HepG2 (cell line): Measurements from ENCODE around the gene CEP164. TPM values are rescaled to one million over a fixed set of nuclear protein-coding genes. Genes with fewer than 3 reads are reported as not detected.
A peak's percentile ranks its signal among the peaks of the same experiment; 100 is the strongest.

ENCODE experiments used
- BORCS8-MEF2B ChIP-seq: sonication (generic); formaldehyde crosslinking; IDR thresholded peaks from 2 replicates; pipeline ENCODE4 v1.8.0; 2022; ENCODE audit warnings: mild to moderate bottlenecking, missing genetic modification reagents
- FOXC1 ChIP-seq: sonication (generic); formaldehyde crosslinking; IDR thresholded peaks from 2 replicates; pipeline ENCODE4 v1.8.0; 2022; ENCODE audit warnings: mild to moderate bottlenecking, missing genetic modification reagents, borderline replicate concordance
- KDM5B ChIP-seq: sonication (generic); formaldehyde crosslinking; IDR thresholded peaks from 2 replicates; pipeline ENCODE4 v1.4.0; 2020; ENCODE audit warnings: missing genetic modification reagents, mild to moderate bottlenecking, borderline replicate concordance
- RXRA ChIP-seq: sonication (generic); formaldehyde crosslinking; IDR thresholded peaks from 2 replicates; pipeline ENCODE4 v1.5.1; 2020; ENCODE audit warnings: missing genetic modification reagents
- TAF15 ChIP-seq: fragments of 200-400 bp; formaldehyde crosslinking; IDR thresholded peaks from one replicate; pipeline ENCODE4 v1.6.1; 2018; ENCODE audit warnings: mild to moderate bottlenecking, low read depth, low read length; ENCODE audit not compliant: poor library complexity, severe bottlenecking
- TARDBP ChIP-seq: sonication (generic); formaldehyde crosslinking; IDR thresholded peaks from 2 replicates; pipeline ENCODE4 v1.8.0; 2022; ENCODE audit warnings: mild to moderate bottlenecking, missing genetic modification reagents
- ZBTB25 ChIP-seq: IDR thresholded peaks from 2 replicates; pipeline ENCODE4 v1.6.1; 2018; ENCODE audit warnings: missing genetic modification reagents
- ZC3H4 ChIP-seq: sonication (generic); formaldehyde crosslinking; IDR thresholded peaks from 2 replicates; pipeline ENCODE4 v1.4.0; 2020; ENCODE audit warnings: missing genetic modification reagents, borderline replicate concordance
- ZNF605 ChIP-seq: sonication (generic); formaldehyde crosslinking; IDR thresholded peaks from 2 replicates; pipeline ENCODE4 v1.8.0; 2022; ENCODE audit warnings: mild to moderate bottlenecking, missing genetic modification reagents
- ZNF792 ChIP-seq: IDR thresholded peaks from 2 replicates; pipeline ENCODE4 v1.6.1; 2016
- polyA plus RNA-seq, 8 experiments: library from polyadenylated mRNA; depleted of rRNA in 3 of 8; stranded (reverse) in 7 of 8; unstranded in 1 of 8; fragments of >200 nt; fragmentation: Illumina TruSeq in 4 of 8; extraction: Trizol in 4 of 8; gene quantifications; 2 replicates each; pipeline versions ENCODE4 v1.2.1 to v1.2.3, GENCODE V29; 2011 to 2016; ENCODE audit warnings: low read depth in 4 of 8, missing spikeins in 1 of 8, mixed read lengths in 1 of 8; ENCODE audit not compliant: insufficient read depth in 1 of 8
- total RNA-seq, 5 experiments: library from RNA; depleted of rRNA; stranded (reverse); fragments of >200 nt; fragmentation: Illumina TruSeq; extraction: Trizol; gene quantifications; 2 replicates each; pipeline ENCODE4 v1.2.3, GENCODE V29; 2016; ENCODE audit warnings: low read depth in 1 of 5
- TF ChIP-seq, protein P1 (sequence below): sonication (generic); formaldehyde crosslinking; IDR thresholded peaks from 2 replicates; pipeline ENCODE4 v1.5.0; 2020; ENCODE audit warnings: mild to moderate bottlenecking, missing genetic modification reagents, borderline replicate concordance
- TF ChIP-seq, protein P2 (sequence below): sonication (generic); formaldehyde crosslinking; IDR thresholded peaks from 2 replicates; pipeline ENCODE4 v1.5.1; 2020; ENCODE audit warnings: mild to moderate bottlenecking, missing genetic modification reagents
- TF ChIP-seq, protein P3 (sequence below): sonication (generic); formaldehyde crosslinking; IDR thresholded peaks from 2 replicates; pipeline ENCODE4 v1.4.0; 2020; ENCODE audit warnings: missing genetic modification reagents
- TF ChIP-seq, protein P4 (sequence below): sonication (generic); formaldehyde crosslinking; IDR thresholded peaks from 2 replicates; pipeline ENCODE4 v1.5.0; 2020; ENCODE audit warnings: mild to moderate bottlenecking, missing genetic modification reagents, borderline replicate concordance

CEP164 gene
- total and polyA plus RNA-seq, 2 of the 13 experiments (the other 11 are each of a cell fraction or from before 2014, with no cell fraction given) = 11.4 to 15.2 TPM

- TF ChIP-seq, protein P1, sequence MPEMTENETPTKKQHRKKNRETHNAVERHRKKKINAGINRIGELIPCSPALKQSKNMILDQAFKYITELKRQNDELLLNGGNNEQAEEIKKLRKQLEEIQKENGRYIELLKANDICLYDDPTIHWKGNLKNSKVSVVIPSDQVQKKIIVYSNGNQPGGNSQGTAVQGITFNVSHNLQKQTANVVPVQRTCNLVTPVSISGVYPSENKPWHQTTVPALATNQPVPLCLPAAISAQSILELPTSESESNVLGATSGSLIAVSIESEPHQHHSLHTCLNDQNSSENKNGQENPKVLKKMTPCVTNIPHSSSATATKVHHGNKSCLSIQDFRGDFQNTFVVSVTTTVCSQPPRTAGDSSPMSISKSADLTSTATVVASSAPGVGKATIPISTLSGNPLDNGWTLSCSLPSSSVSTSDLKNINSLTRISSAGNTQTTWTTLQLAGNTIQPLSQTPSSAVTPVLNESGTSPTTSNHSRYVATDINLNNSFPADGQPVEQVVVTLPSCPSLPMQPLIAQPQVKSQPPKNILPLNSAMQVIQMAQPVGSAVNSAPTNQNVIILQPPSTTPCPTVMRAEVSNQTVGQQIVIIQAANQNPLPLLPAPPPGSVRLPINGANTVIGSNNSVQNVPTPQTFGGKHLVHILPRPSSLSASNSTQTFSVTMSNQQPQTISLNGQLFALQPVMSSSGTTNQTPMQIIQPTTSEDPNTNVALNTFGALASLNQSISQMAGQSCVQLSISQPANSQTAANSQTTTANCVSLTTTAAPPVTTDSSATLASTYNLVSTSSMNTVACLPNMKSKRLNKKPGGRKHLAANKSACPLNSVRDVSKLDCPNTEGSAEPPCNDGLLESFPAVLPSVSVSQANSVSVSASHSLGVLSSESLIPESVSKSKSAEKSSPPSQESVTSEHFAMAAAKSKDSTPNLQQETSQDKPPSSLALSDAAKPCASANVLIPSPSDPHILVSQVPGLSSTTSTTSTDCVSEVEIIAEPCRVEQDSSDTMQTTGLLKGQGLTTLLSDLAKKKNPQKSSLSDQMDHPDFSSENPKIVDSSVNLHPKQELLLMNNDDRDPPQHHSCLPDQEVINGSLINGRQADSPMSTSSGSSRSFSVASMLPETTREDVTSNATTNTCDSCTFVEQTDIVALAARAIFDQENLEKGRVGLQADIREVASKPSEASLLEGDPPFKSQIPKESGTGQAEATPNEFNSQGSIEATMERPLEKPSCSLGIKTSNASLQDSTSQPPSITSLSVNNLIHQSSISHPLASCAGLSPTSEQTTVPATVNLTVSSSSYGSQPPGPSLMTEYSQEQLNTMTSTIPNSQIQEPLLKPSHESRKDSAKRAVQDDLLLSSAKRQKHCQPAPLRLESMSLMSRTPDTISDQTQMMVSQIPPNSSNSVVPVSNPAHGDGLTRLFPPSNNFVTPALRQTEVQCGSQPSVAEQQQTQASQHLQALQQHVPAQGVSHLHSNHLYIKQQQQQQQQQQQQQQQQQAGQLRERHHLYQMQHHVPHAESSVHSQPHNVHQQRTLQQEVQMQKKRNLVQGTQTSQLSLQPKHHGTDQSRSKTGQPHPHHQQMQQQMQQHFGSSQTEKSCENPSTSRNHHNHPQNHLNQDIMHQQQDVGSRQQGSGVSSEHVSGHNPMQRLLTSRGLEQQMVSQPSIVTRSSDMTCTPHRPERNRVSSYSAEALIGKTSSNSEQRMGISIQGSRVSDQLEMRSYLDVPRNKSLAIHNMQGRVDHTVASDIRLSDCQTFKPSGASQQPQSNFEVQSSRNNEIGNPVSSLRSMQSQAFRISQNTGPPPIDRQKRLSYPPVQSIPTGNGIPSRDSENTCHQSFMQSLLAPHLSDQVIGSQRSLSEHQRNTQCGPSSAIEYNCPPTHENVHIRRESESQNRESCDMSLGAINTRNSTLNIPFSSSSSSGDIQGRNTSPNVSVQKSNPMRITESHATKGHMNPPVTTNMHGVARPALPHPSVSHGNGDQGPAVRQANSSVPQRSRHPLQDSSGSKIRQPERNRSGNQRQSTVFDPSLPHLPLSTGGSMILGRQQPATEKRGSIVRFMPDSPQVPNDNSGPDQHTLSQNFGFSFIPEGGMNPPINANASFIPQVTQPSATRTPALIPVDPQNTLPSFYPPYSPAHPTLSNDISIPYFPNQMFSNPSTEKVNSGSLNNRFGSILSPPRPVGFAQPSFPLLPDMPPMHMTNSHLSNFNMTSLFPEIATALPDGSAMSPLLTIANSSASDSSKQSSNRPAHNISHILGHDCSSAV = no peak
- TF ChIP-seq, protein P2, sequence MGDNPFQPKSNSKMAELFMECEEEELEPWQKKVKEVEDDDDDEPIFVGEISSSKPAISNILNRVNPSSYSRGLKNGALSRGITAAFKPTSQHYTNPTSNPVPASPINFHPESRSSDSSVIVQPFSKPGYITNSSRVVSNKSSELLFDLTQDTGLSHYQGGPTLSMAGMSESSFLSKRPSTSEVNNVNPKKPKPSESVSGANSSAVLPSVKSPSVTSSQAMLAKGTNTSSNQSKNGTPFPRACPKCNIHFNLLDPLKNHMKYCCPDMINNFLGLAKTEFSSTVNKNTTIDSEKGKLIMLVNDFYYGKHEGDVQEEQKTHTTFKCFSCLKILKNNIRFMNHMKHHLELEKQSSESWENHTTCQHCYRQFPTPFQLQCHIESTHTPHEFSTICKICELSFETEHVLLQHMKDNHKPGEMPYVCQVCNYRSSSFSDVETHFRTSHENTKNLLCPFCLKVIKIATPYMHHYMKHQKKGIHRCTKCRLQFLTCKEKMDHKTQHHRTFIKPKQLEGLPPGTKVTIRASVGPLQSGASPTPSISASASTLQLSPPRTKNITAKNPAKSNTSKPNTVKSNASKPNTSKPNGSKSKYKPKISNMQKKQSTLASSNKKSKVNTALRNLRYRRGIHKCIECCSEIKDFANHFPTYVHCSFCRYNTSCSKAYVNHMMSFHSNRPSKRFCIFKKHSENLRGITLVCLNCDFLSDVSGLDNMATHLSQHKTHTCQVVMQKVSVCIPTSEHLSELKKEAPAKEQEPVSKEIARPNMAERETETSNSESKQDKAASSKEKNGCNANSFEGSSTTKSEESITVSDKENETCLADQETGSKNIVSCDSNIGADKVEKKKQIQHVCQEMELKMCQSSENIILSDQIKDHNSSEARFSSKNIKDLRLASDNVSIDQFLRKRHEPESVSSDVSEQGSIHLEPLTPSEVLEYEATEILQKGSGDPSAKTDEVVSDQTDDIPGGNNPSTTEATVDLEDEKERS (CRISPR knock-in tag) = no peak
- 0 out of 2 replicates have a peak, but pooled peaks have one; percentile 32 for TF ChIP-seq TARDBP (CRISPR knock-in tag)
- TF ChIP-seq ZC3H4 = no peak
- no peak for TF ChIP-seq ZBTB25 (CRISPR knock-in tag)
- no peak for TF ChIP-seq ZNF792 (CRISPR knock-in tag)
- TF ChIP-seq TAF15 = no peak
- TF ChIP-seq RXRA = peak; percentile 97
- 0 out of 2 replicates have a peak, but pooled peaks have one; percentile 42 for TF ChIP-seq BORCS8-MEF2B (CRISPR knock-in tag)
- TF ChIP-seq FOXC1 (CRISPR knock-in tag) = no peak
- TF ChIP-seq, protein P3, sequence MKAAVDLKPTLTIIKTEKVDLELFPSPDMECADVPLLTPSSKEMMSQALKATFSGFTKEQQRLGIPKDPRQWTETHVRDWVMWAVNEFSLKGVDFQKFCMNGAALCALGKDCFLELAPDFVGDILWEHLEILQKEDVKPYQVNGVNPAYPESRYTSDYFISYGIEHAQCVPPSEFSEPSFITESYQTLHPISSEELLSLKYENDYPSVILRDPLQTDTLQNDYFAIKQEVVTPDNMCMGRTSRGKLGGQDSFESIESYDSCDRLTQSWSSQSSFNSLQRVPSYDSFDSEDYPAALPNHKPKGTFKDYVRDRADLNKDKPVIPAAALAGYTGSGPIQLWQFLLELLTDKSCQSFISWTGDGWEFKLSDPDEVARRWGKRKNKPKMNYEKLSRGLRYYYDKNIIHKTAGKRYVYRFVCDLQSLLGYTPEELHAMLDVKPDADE = no peak
- TF ChIP-seq, protein P4, sequence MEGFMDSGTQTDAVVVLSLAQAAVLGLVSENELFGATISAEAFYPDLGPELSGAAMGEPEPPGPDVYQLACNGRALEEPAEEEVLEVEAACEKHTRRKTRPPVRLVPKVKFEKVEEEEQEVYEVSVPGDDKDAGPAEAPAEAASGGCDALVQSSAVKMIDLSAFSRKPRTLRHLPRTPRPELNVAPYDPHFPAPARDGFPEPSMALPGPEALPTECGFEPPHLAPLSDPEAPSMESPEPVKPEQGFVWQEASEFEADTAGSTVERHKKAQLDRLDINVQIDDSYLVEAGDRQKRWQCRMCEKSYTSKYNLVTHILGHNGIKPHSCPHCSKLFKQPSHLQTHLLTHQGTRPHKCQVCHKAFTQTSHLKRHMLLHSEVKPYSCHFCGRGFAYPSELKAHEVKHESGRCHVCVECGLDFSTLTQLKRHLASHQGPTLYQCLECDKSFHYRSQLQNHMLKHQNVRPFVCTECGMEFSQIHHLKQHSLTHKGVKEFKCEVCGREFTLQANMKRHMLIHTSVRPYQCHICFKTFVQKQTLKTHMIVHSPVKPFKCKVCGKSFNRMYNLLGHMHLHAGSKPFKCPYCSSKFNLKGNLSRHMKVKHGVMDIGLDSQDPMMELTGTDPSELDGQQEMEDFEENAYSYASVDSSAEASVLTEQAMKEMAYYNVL = no peak
- no peak for TF ChIP-seq KDM5B (CRISPR knock-in tag)
- no peak for TF ChIP-seq ZNF605 (CRISPR knock-in tag)
Measured at GRCh38 chr11:117303101-117303500, 24.6 kb upstream of the CEP164 start (continued).
